HG02678 (cell line): ENCODE data around the gene NDUFA5.
"Not testable (repeated sequence)": the region's sequence is repeated elsewhere in the genome, so short reads cannot be mapped to it uniquely, and the experiment has no call there.

Source experiments
- ATAC-seq: cut with Tn5 transposase; IDR thresholded peaks from one replicate; pipeline ENCODE4 v1.9.1; 2021; ENCODE audit warnings: mild to moderate bottlenecking, moderate library complexity; ENCODE audit not compliant: unreplicated experiment

The NDUFA5 gene

GRCh38 chr7:123526533-123526932 is 31.1 kb downstream of the NDUFA5 start:
- ATAC-seq, result not testable (repeated sequence)

- ATAC-seq, result no peak
Observed at GRCh38 chr7:123522066-123522465, 35.6 kb downstream of the NDUFA5 start.

GRCh38 chr7:123505221-123505620 is 52.4 kb downstream of the NDUFA5 start:
- no peak for ATAC-seq

DNA sequence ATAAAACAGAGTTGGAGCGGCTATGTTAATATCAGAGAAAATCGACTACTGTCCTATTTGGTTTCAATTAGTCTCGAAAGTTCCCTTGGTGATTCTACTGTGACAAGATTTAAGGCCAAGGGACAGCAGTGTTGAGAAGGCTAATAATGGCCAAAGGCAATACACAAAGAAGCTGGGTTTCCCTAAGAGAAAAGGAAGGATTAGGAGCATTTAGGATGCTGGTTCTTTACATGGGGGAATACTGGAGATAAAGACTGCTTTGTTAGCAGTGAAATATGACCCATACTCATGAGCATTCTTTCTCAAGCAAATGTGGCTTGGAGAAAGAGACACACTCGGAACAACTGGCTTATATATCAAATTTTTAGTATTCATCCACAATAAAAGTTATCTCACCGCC is 55.4 kb downstream of the NDUFA5 start:
- no peak for ATAC-seq

DNA sequence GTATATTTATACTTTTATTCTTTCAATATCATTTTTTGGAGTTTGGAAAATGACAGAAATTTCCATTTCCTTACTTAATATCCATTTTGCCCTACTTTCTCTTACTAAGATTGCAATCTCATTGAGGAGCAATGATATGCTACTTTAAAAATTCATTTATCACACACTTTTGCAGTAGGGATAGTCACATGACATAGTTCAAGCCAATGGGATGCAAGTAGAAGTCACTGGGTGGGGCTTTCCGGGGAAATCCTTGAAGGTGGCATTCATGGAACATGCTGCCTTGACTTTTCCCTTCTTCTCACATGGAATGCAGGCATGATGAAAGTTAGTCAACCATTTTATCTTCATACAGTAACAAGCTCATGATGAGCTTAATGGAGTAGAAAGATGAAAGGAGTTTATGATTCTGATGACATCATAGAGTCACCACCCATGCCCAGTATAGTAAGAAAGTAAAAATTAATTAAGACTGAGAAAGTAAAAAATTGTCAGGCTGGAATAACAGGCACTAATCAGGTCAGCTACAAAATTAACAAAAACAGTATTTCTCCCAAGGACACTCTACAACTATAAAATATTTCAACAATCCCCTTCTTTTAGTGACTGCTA is 56.6 kb downstream of the NDUFA5 start:
- no peak for ATAC-seq

- ATAC-seq, result no peak
Observed at GRCh38 chr7:123499211-123499970, 58.2 kb downstream of the NDUFA5 start.

DNA sequence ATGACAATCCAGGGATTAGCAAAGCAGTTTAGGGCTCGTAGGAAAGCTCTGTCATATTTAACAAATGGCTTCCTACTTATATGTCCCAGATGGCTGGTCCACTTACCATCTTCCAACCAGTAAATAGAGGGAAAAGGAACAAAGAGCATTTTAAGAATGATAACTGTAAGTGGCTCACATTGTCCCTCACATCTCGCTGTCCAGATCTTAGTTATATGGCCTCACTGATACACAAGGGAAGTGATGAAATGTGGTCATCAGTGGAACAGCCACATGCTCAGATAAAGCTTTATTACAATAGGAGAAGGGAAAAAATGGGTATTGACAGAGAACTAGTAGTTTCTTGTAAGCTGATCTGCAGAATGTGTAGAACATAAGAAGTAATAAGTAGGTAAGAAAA is 59.0 kb downstream of the NDUFA5 start:
- ATAC-seq, result no peak

GRCh38 chr7:123498031-123498430 is 59.6 kb downstream of the NDUFA5 start:
- ATAC-seq, result no peak

GRCh38 chr7:123494193-123494796 is 63.3 kb downstream of the NDUFA5 start:
- peak; percentile 59 for ATAC-seq

DNA sequence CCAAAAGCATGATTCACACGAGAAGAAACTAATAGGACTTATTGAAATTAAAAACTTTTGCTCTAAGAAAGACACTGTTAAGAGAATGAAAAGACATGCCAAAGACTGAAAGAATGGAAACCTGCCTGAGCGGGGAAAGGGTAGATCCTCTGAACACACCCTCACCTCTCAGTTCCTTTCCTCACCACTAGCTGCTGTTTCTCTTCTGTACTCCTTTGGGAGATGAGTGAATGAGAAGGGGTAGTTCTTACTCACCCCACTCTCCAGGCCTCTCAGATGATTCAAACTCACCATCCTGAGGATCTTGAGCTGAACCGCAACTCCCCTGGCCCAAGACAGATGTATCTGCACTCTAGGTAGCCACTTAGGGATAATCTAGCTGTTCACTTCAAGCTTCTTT is 65.1 kb downstream of the NDUFA5 start:
- ATAC-seq, result peak; percentile 65
